DOHH2 (cell line): ENCODE results near the gene FTCD.

Experiments
- H3F3A ChIP-seq: fragments of 200-600 bp; sonication (generic), shearing (Covaris generic); 2 replicates; pipeline ENCODE4 v1.6.0; 2016; ENCODE audit warnings: antibody characterized with exemption, mild to moderate bottlenecking; ENCODE audit not compliant: control insufficient read depth, insufficient read depth
- H3K27ac ChIP-seq: fragments of 200-600 bp; sonication (generic); 2 replicates; pipeline ENCODE4 v1.5.1; 2014; ENCODE audit warnings: low read depth, mild to moderate bottlenecking, low read length, moderate library complexity
- H3K27me3 ChIP-seq: fragments of 200-600 bp; sonication (generic); 2 replicates; pipeline ENCODE4 v1.6.1; 2014; ENCODE audit warnings: mild to moderate bottlenecking, low read length, mixed read lengths; ENCODE audit not compliant: control insufficient read depth
- H3K36me3 ChIP-seq: fragments of 200-600 bp; sonication (generic); 2 replicates; pipeline ENCODE4 v1.6.1; 2014; ENCODE audit warnings: mild to moderate bottlenecking, low read length, moderate library complexity, mixed read lengths; ENCODE audit not compliant: control insufficient read depth
- H3K4me1 ChIP-seq: fragments of 200-600 bp; sonication (generic); 2 replicates; pipeline ENCODE4 v1.6.1; 2014; ENCODE audit warnings: mild to moderate bottlenecking, low read length, mixed read lengths; ENCODE audit not compliant: control insufficient read depth
- H3K4me2 ChIP-seq: fragments of 200-600 bp; sonication (generic); 2 replicates; pipeline ENCODE4 v1.6.0; 2014; ENCODE audit warnings: mild to moderate bottlenecking, low read length, moderate library complexity
- H3K4me3 ChIP-seq: fragments of 200-600 bp; sonication (generic); 2 replicates; pipeline ENCODE4 v1.5.1; 2014; ENCODE audit warnings: mild to moderate bottlenecking, low read length, mixed read lengths
- H3K79me2 ChIP-seq: fragments of 200-600 bp; sonication (generic); 2 replicates; pipeline ENCODE4 v1.6.1; 2014; ENCODE audit warnings: mild to moderate bottlenecking, low read length, mixed read lengths; ENCODE audit not compliant: control insufficient read depth
- H3K9me2 ChIP-seq: fragments of 200-600 bp; sonication (generic); replicated peaks from 2 replicates; pipeline ENCODE4 v1.6.1; 2014; ENCODE audit warnings: mild to moderate bottlenecking, low read length, mixed read lengths; ENCODE audit not compliant: control insufficient read depth
- H3K9me3 ChIP-seq: fragments of 200-600 bp; sonication (generic); 2 replicates; pipeline ENCODE4 v1.6.1; 2014; ENCODE audit warnings: antibody characterized with exemption, low read length, mixed read lengths; ENCODE audit not compliant: control insufficient read depth, insufficient read depth
- H4K20me1 ChIP-seq: fragments of 200-600 bp; sonication (generic); 2 replicates; pipeline ENCODE4 v1.6.0; 2014; ENCODE audit warnings: low read depth, mild to moderate bottlenecking, antibody characterized with exemption, low read length, moderate library complexity; ENCODE audit not compliant: control insufficient read depth, insufficient read depth
- EZH2phosphoT487 ChIP-seq: fragments of 200-600 bp; sonication (generic); IDR thresholded peaks from 2 replicates; pipeline ENCODE4 v1.6.1; 2017; ENCODE audit warnings: borderline replicate concordance, mild to moderate bottlenecking, antibody characterized with exemption, low read length, moderate library complexity, mixed read lengths
- TF ChIP-seq, protein P1 (sequence below): fragments of 200-600 bp; sonication (generic); IDR thresholded peaks from one replicate; pipeline ENCODE4 v1.5.1; 2014; ENCODE audit warnings: antibody characterized with exemption, mild to moderate bottlenecking, low read depth, low read length; ENCODE audit not compliant: poor library complexity, severe bottlenecking

Gene FTCD

DNA sequence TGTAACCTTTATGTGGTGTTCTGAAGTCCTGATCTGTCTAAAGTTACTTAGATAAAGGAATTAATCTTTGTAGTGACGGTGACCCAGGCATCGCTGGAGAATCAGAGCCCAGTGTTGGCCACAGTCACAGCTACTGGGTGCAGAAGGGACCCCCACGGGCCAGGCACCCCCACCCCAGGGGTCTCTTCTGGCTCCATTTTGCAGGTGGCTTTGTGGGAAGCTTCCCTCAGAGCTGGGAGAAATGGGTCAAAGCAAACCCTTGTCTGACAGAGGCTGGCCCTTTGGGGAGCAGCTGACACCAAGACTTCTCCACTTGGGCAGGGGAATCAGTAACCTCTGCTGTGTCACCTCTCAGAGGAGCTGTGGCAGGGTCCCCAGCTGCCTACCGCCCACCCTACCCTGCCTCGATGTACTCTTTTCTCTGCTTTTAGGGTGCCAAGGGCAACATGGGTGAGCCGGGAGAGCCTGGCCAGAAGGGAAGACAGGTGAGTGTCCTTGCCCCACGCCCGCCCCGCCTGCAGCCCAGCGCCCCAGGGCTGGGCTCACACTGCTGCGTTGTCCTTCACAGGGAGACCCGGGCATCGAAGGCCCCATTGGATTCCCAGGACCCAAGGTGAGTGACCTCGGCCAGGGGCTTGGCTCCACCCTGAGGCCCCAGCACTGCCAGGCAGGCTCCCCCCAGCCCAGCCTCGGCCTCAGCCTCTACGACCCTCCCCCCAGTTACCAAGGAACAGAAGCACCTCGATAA is 39.8 kb downstream of the FTCD start:
- no peaks in the 10 kb centered on the region for H3F3A ChIP-seq
- no peak overlapping the region for H3K4me2 ChIP-seq
- H3K36me3 ChIP-seq = no peaks in the 10 kb centered on the region
- TF ChIP-seq, protein P1, sequence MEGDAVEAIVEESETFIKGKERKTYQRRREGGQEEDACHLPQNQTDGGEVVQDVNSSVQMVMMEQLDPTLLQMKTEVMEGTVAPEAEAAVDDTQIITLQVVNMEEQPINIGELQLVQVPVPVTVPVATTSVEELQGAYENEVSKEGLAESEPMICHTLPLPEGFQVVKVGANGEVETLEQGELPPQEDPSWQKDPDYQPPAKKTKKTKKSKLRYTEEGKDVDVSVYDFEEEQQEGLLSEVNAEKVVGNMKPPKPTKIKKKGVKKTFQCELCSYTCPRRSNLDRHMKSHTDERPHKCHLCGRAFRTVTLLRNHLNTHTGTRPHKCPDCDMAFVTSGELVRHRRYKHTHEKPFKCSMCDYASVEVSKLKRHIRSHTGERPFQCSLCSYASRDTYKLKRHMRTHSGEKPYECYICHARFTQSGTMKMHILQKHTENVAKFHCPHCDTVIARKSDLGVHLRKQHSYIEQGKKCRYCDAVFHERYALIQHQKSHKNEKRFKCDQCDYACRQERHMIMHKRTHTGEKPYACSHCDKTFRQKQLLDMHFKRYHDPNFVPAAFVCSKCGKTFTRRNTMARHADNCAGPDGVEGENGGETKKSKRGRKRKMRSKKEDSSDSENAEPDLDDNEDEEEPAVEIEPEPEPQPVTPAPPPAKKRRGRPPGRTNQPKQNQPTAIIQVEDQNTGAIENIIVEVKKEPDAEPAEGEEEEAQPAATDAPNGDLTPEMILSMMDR = no peak
- TF ChIP-seq EZH2phosphoT487 = no peak
- no peaks in the 10 kb centered on the region for H3K4me1 ChIP-seq
- peaks cover 29% of the 10 kb centered on the region; the same call in 1 of the 2 replicates for H3K9me3 ChIP-seq
- H3K27ac ChIP-seq = no peak overlapping the region
- no peaks in the 10 kb centered on the region for H3K9me2 ChIP-seq
- no peaks in the 10 kb centered on the region for H3K27me3 ChIP-seq
- no peaks in the 10 kb centered on the region for H3K79me2 ChIP-seq
- no peaks in the 10 kb centered on the region for H4K20me1 ChIP-seq
- H3K4me3 ChIP-seq = no peak overlapping the region

DNA sequence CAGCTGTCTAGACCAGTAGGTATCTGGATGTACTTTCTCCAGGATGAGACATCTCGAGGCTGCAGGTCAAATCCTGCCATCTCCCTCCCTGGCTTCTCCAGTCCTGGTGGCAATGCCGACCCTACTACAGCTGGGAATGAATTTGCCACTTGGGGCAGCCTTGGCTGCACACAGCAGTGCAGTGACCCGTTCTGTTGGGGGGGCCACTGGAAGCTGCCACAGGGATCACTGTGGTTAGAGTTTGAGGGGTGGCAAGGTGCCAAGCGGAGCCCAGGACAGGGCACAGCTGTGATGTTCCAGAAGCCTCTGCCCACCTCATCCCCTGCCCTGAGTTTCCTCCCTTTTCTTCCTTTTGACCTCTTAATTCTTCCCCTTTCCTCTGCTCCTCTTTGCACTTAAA is 40.4 kb downstream of the FTCD start:
- no peaks in the 10 kb centered on the region for H3K4me1 ChIP-seq
- no peaks in the 10 kb centered on the region for H3K36me3 ChIP-seq
- no peak overlapping the region for H3K4me3 ChIP-seq
- no peaks in the 10 kb centered on the region for H3F3A ChIP-seq
- peaks cover 29% of the 10 kb centered on the region; the same call in 1 of the 2 replicates for H3K9me3 ChIP-seq
- no peak overlapping the region for H3K27ac ChIP-seq
- H4K20me1 ChIP-seq = no peaks in the 10 kb centered on the region
- H3K9me2 ChIP-seq = no peaks in the 10 kb centered on the region
- TF ChIP-seq, protein P1 = no peak
- TF ChIP-seq EZH2phosphoT487 = no peak
- H3K4me2 ChIP-seq = no peak overlapping the region
- H3K79me2 ChIP-seq = no peaks in the 10 kb centered on the region
- no peaks in the 10 kb centered on the region for H3K27me3 ChIP-seq

DNA sequence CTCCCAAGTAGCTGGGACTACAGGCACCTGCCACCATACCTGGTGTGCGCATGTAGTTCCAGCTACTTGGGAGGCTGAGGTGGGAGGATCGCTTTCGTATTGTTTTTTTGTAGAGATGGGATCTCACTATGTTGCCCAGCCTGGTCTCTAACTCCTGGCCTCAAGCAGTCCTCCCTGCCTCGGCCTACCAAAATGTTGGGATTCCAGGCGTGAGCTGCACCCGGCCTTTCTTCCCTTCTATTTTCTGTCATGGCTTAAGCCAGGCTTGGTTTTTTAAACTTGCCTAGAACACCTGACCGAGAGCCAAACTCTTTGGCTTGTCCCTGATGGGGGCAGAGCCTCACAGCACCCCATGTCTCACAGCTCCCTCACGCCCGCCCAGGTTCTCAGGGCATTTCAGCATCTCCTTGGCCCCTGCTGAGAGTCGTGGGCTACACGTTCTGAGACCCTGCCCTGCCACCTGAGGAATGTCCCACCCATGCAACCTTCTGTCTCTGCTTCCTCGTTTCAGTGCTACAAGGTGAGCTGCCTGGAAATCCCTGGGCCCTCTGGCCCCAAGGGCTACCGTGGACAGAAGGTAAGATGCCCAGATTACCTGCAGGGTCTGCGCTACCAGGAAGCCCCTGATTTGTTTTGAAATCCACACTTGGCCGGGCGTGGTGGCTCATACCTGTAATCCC is 41.7 kb downstream of the FTCD start:
- Histone ChIP-seq H3K9me3 (peaks cover 28% of the 10 kb centered on the region; the same call in 1 of the 2 replicates), H3K4me3 (no peak overlapping the region), H3K27ac (no peak overlapping the region), H3K9me2 (no peaks in the 10 kb centered on the region), H3K4me2 (no peak overlapping the region), H3K27me3 (no peaks in the 10 kb centered on the region), H3F3A (no peaks in the 10 kb centered on the region), H4K20me1 (no peaks in the 10 kb centered on the region), H3K4me1 (no peaks in the 10 kb centered on the region), H3K36me3 (no peaks in the 10 kb centered on the region), H3K79me2 (no peaks in the 10 kb centered on the region)
- TF ChIP-seq, protein P1 = no peak
- no peak for TF ChIP-seq EZH2phosphoT487
